ENCODE measurements around the gene EMP1.

GRCh38 chr12:13196130-13196921 is at the start of gene EMP1:
- no peak for TF ChIP-seq EZH2phosphoT487 (IDR thresholded peaks at IDR 0.05; ENCODE audit: unreplicated experiment)
- no peak for TF ChIP-seq CTCF (conservative IDR thresholded peaks at IDR 0.05; ENCODE audit: low read depth in 2 of 2)
- no peak for TF ChIP-seq POLR2AphosphoS5 (IDR thresholded peaks at IDR 0.05; ENCODE audit: low read depth)
- TF ChIP-seq, protein P1, sequence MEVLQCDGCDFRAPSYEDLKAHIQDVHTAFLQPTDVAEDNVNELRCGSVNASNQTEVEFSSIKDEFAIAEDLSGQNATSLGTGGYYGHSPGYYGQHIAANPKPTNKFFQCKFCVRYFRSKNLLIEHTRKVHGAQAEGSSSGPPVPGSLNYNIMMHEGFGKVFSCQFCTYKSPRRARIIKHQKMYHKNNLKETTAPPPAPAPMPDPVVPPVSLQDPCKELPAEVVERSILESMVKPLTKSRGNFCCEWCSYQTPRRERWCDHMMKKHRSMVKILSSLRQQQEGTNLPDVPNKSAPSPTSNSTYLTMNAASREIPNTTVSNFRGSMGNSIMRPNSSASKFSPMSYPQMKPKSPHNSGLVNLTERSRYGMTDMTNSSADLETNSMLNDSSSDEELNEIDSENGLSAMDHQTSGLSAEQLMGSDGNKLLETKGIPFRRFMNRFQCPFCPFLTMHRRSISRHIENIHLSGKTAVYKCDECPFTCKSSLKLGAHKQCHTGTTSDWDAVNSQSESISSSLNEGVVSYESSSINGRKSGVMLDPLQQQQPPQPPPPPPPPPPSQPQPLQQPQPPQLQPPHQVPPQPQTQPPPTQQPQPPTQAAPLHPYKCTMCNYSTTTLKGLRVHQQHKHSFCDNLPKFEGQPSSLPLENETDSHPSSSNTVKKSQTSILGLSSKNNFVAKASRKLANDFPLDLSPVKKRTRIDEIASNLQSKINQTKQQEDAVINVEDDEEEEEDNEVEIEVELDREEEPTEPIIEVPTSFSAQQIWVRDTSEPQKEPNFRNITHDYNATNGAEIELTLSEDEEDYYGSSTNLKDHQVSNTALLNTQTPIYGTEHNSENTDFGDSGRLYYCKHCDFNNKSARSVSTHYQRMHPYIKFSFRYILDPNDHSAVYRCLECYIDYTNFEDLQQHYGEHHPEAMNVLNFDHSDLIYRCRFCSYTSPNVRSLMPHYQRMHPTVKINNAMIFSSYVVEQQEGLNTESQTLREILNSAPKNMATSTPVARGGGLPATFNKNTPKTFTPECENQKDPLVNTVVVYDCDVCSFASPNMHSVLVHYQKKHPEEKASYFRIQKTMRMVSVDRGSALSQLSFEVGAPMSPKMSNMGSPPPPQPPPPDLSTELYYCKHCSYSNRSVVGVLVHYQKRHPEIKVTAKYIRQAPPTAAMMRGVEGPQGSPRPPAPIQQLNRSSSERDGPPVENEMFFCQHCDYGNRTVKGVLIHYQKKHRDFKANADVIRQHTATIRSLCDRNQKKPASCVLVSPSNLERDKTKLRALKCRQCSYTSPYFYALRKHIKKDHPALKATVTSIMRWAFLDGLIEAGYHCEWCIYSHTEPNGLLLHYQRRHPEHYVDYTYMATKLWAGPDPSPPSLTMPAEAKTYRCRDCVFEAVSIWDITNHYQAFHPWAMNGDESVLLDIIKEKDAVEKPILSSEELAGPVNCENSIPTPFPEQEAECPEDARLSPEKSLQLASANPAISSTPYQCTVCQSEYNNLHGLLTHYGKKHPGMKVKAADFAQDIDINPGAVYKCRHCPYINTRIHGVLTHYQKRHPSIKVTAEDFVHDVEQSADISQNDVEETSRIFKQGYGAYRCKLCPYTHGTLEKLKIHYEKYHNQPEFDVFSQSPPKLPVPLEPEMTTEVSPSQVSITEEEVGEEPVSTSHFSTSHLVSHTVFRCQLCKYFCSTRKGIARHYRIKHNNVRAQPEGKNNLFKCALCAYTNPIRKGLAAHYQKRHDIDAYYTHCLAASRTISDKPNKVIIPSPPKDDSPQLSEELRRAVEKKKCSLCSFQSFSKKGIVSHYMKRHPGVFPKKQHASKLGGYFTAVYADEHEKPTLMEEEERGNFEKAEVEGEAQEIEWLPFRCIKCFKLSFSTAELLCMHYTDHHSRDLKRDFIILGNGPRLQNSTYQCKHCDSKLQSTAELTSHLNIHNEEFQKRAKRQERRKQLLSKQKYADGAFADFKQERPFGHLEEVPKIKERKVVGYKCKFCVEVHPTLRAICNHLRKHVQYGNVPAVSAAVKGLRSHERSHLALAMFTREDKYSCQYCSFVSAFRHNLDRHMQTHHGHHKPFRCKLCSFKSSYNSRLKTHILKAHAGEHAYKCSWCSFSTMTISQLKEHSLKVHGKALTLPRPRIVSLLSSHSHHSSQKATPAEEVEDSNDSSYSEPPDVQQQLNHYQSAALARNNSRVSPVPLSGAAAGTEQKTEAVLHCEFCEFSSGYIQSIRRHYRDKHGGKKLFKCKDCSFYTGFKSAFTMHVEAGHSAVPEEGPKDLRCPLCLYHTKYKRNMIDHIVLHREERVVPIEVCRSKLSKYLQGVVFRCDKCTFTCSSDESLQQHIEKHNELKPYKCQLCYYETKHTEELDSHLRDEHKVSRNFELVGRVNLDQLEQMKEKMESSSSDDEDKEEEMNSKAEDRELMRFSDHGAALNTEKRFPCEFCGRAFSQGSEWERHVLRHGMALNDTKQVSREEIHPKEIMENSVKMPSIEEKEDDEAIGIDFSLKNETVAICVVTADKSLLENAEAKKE (CRISPR knock-in tag; IDR thresholded peaks at IDR 0.05) = no peak
- TF ChIP-seq STAT1 (IDR thresholded peaks at IDR 0.05; ENCODE audit: unreplicated experiment) = no peak
- no peak for TF ChIP-seq EZH2 (IDR thresholded peaks at IDR 0.05; ENCODE audit: low read depth, unreplicated experiment)

Data from GM23338 (cell line).